ENCODE measurements around the gene MIPOL1.

- TF ChIP-seq CTCF (IDR thresholded peaks at IDR 0.05) (no peak), POLR2A (IDR thresholded peaks at IDR 0.05) (no peak)
Observed at GRCh38 chr14:37170993-37171392, 26.7 kb upstream of the MIPOL1 start.
